SK-N-MC (cell line): ENCODE data around the gene IZUMO4.

Experiments used
- EZH2 ChIP-seq: fragments of 200-600 bp; sonication (generic); IDR thresholded peaks from one replicate; pipeline ENCODE4 v1.6.1; 2017; ENCODE audit warnings: antibody characterized with exemption
- FOXP2 ChIP-seq: optimal IDR thresholded peaks from 2 replicates; pipeline ENCODE3; 2011; ENCODE audit warnings: mild to moderate bottlenecking, moderate library complexity; ENCODE audit not compliant: insufficient read depth; ENCODE audit errors: extremely low read length, control extremely low read depth

GRCh38 chr19:2138061-2138728, 41.5 kb downstream of the IZUMO4 start:
- TF ChIP-seq EZH2 (no peak), FOXP2 (no peak)
